Neural cell (in vitro differentiated cells): ENCODE measurements around the gene CYP4F22. TPM values are rescaled to one million over a fixed set of nuclear protein-coding genes. Genes with fewer than 3 reads are reported as not detected.

ENCODE experiments used
- H2AFZ ChIP-seq: fragments of 200-600, 300-800 bp; sonication (generic), shearing (Covaris generic); 2 replicates; pipeline ENCODE4 v1.6.0; 2014; ENCODE audit warnings: low read depth, mild to moderate bottlenecking, antibody characterized with exemption, low read length, moderate library complexity
- H3F3A ChIP-seq: fragments of 200-600 bp; shearing (Covaris generic); 2 replicates; pipeline ENCODE4 v1.6.1; 2016; ENCODE audit warnings: mild to moderate bottlenecking, moderate library complexity, mixed read lengths, antibody characterized with exemption, low read length; ENCODE audit not compliant: insufficient read depth, poor library complexity, severe bottlenecking
- H3K27ac ChIP-seq: fragments of 200-600, 300-800 bp; sonication (generic), shearing (Covaris generic); 2 replicates; pipeline ENCODE4 v1.5.1; 2014; ENCODE audit warnings: mild to moderate bottlenecking, low read length, moderate library complexity
- H3K27me3 ChIP-seq: fragments of 300-800, 200-600 bp; sonication (generic), shearing (Covaris generic); 2 replicates; pipeline ENCODE4 v1.6.0; 2014; ENCODE audit warnings: mild to moderate bottlenecking, low read depth, low read length, moderate library complexity; ENCODE audit not compliant: insufficient read depth
- H3K36me3 ChIP-seq: fragments of 300-800, 200-600 bp; sonication (generic), shearing (Covaris generic); 2 replicates; pipeline ENCODE4 v1.5.1; 2014; ENCODE audit warnings: mild to moderate bottlenecking, antibody characterized with exemption, low read length, moderate library complexity; ENCODE audit not compliant: insufficient read depth
- H3K4me2 ChIP-seq: fragments of 300-800, 200-600 bp; sonication (generic), shearing (Covaris generic); 2 replicates; pipeline ENCODE4 v1.6.0; 2014; ENCODE audit warnings: mild to moderate bottlenecking, low read length
- H3K4me3 ChIP-seq: fragments of 300-800, 200-600 bp; sonication (generic), shearing (Covaris generic); 2 replicates; pipeline ENCODE4 v1.5.1; 2014; ENCODE audit warnings: mild to moderate bottlenecking, low read length, moderate library complexity
- H3K79me2 ChIP-seq: fragments of 200-600 bp; shearing (Covaris generic); replicated peaks from 2 replicates; pipeline ENCODE4 v1.6.0; 2014; ENCODE audit warnings: mild to moderate bottlenecking, low read length, moderate library complexity; ENCODE audit not compliant: insufficient read depth
- H3K9ac ChIP-seq: fragments of 300-800, 200-600 bp; sonication (generic), shearing (Covaris generic); 2 replicates; pipeline ENCODE4 v1.6.1; 2016; ENCODE audit warnings: mild to moderate bottlenecking, low read length, mixed read lengths
- H3K9me2 ChIP-seq: fragments of 200-600 bp; shearing (Covaris generic); 2 replicates; pipeline ENCODE4 v1.6.1; 2016; ENCODE audit warnings: mild to moderate bottlenecking, low read length, mixed read lengths; ENCODE audit not compliant: insufficient read depth
- H3K9me3 ChIP-seq: fragments of 200-600, 300-800 bp; sonication (generic), shearing (Covaris generic); 2 replicates; pipeline ENCODE4 v1.6.1; 2016; ENCODE audit warnings: mild to moderate bottlenecking, mixed run types, low read length, moderate library complexity, mixed read lengths
- H4K20me1 ChIP-seq: fragments of 200-600 bp; shearing (Covaris generic); 2 replicates; pipeline ENCODE4 v1.6.1; 2016; ENCODE audit warnings: mild to moderate bottlenecking, mixed run types; ENCODE audit not compliant: insufficient read depth
- CTCF ChIP-seq: fragments of 450-650 bp; IDR thresholded peaks from 2 replicates; pipeline ENCODE4 v1.5.1; 2014; ENCODE audit warnings: antibody characterized with exemption, mild to moderate bottlenecking, moderate library complexity; ENCODE audit not compliant: poor library complexity, severe bottlenecking
- EP300 ChIP-seq: fragments of 450-650 bp; conservative IDR thresholded peaks from 2 replicates; pipeline ENCODE4 v1.6.1; 2014; ENCODE audit warnings: antibody characterized with exemption, mild to moderate bottlenecking, moderate library complexity; ENCODE audit not compliant: poor library complexity, severe bottlenecking
- EZH2 ChIP-seq: fragments of 200-600, 300-800 bp; shearing (Covaris generic), sonication (generic); IDR thresholded peaks from 2 replicates; pipeline ENCODE4 v1.6.1; 2014; ENCODE audit warnings: antibody characterized with exemption, low read length, borderline replicate concordance, mild to moderate bottlenecking; ENCODE audit not compliant: insufficient read depth, poor library complexity, severe bottlenecking
- MXI1 ChIP-seq: fragments of 450-650 bp; conservative IDR thresholded peaks from 2 replicates; pipeline ENCODE4 v1.6.1; 2014; ENCODE audit warnings: antibody characterized with exemption, mild to moderate bottlenecking; ENCODE audit not compliant: poor library complexity, severe bottlenecking
- POLR2AphosphoS5 ChIP-seq: IDR thresholded peaks from 2 replicates; pipeline ENCODE4 v1.6.1; 2012
- RAD21 ChIP-seq: fragments of 450-650 bp; conservative IDR thresholded peaks from 2 replicates; pipeline ENCODE4 v1.6.1; 2014; ENCODE audit warnings: antibody characterized with exemption, mild to moderate bottlenecking, moderate library complexity
- REST ChIP-seq: IDR thresholded peaks from 2 replicates; pipeline ENCODE4 v1.6.1; 2012; ENCODE audit warnings: borderline replicate concordance
- SMC3 ChIP-seq: fragments of 450-650 bp; conservative IDR thresholded peaks from 2 replicates; pipeline ENCODE4 v1.6.1; 2014; ENCODE audit warnings: antibody characterized with exemption, mild to moderate bottlenecking, moderate library complexity; ENCODE audit not compliant: poor library complexity
- TAF1 ChIP-seq: IDR thresholded peaks from 2 replicates; pipeline ENCODE4 v1.6.1; 2012; ENCODE audit warnings: low read depth
- polyA plus RNA-seq: library from polyadenylated mRNA; depleted of rRNA; stranded (reverse); fragments of >200 nt; gene quantifications from 2 replicates; pipeline ENCODE4 v1.2.3, GENCODE V29; 2014

CYP4F22 gene
- polyA plus RNA-seq, 1 donor from 2014 or later, result not detected

- no peaks in the 10 kb centered on the region for H4K20me1 ChIP-seq
- H3K27me3 ChIP-seq, result peaks cover 34% of the 10 kb centered on the region
- no peak overlapping the region for H3K4me3 ChIP-seq
- no peak overlapping the region for H3K4me2 ChIP-seq
- no peak overlapping the region for H3K9ac ChIP-seq
- H3K9me3 ChIP-seq, result no peaks in the 10 kb centered on the region
- H3K27ac ChIP-seq, result no peak overlapping the region
- H3K9me2 ChIP-seq, result no peaks in the 10 kb centered on the region
- no peak overlapping the region for H2AFZ ChIP-seq
- H3K79me2 ChIP-seq, result no peaks in the 10 kb centered on the region
- TF ChIP-seq POLR2AphosphoS5 (no peak), MXI1 (no peak), CTCF (no peak), EP300 (no peak), TAF1 (no peak), RAD21 (no peak), EZH2 (no peak)
- no peaks in the 10 kb centered on the region for H3K36me3 ChIP-seq
- no peaks in the 10 kb centered on the region for H3F3A ChIP-seq
These were observed 39.4 kb upstream of the CYP4F22 start for GRCh38 chr19:15468675-15469512.

GRCh38 chr19:15469513-15470297 is 38.6 kb upstream of the CYP4F22 start:
- H3F3A ChIP-seq, result no peaks in the 10 kb centered on the region
- no peak overlapping the region for H3K4me3 ChIP-seq
- H3K9me3 ChIP-seq, result no peaks in the 10 kb centered on the region
- H3K27me3 ChIP-seq, result peaks cover 34% of the 10 kb centered on the region
- no peaks in the 10 kb centered on the region for H3K79me2 ChIP-seq
- H3K27ac ChIP-seq, result no peak overlapping the region
- H3K9ac ChIP-seq, result no peak overlapping the region
- no peak for TF ChIP-seq EZH2
- no peak for TF ChIP-seq RAD21
- no peaks in the 10 kb centered on the region for H3K9me2 ChIP-seq
- H3K4me2 ChIP-seq, result no peak overlapping the region
- no peak overlapping the region for H2AFZ ChIP-seq
- no peaks in the 10 kb centered on the region for H3K36me3 ChIP-seq
- H4K20me1 ChIP-seq, result no peaks in the 10 kb centered on the region

- H2AFZ ChIP-seq, result no peak overlapping the region
- TF ChIP-seq POLR2AphosphoS5 (no peak), TAF1 (no peak), CTCF (no peak), REST (no peak), RAD21 (no peak), EP300 (no peak), MXI1 (no peak), EZH2 (no peak), SMC3 (no peak)
- H3K4me2 ChIP-seq, result no peak overlapping the region
- H3K9me3 ChIP-seq, result no peaks in the 10 kb centered on the region
- no peak overlapping the region for H3K4me3 ChIP-seq
- peaks cover 34% of the 10 kb centered on the region for H3K27me3 ChIP-seq
- no peaks in the 10 kb centered on the region for H4K20me1 ChIP-seq
- no peaks in the 10 kb centered on the region for H3K79me2 ChIP-seq
- no peak overlapping the region for H3K9ac ChIP-seq
- no peak overlapping the region for H3K27ac ChIP-seq
- H3K9me2 ChIP-seq, result no peaks in the 10 kb centered on the region
- H3K36me3 ChIP-seq, result no peaks in the 10 kb centered on the region
- no peaks in the 10 kb centered on the region for H3F3A ChIP-seq
These were observed 36.7 kb upstream of the CYP4F22 start for GRCh38 chr19:15471639-15472101.
